Fibroblast of lung (primary cell): ENCODE data around the gene DOHH.

Experiments
- CTCF ChIP-seq, 2 donors: IDR thresholded peaks in 1 of 2; conservative IDR thresholded peaks in 1 of 2; 1 replicate in 1 of 2; 2 replicates in 1 of 2; pipeline ENCODE4 v1.5.1; 2011 to 2012; ENCODE audit warnings: low read length in 2 of 2, control low read depth in 1 of 2, inconsistent platforms in 1 of 2, low read depth in 1 of 2, mild to moderate bottlenecking in 1 of 2
- EZH2 ChIP-seq: IDR thresholded peaks from 2 replicates; pipeline ENCODE4 v1.5.1; 2012; ENCODE audit warnings: low read length, control low read depth, mild to moderate bottlenecking; ENCODE audit errors: missing control alignments

- TF ChIP-seq CTCF (conservative IDR thresholded peaks at IDR 0.05 in 1 of 2, IDR thresholded peaks at IDR 0.05 in 1 of 2; ENCODE audit: low read depth in 1 of 2, low read length in 2 of 2) = no peak
- TF ChIP-seq EZH2 = no peak
Measured at GRCh38 chr19:3457528-3458228, 42.8 kb downstream of the DOHH start.
